Activated CD4-positive, alpha-beta T cell treated with anti-CD3 and anti-CD28 coated beads, Interleukin-2, amount 50 U/mL, for 1 hour (primary cell): Measurements from ENCODE around the gene ZMIZ1.
A peak's percentile ranks its signal among the peaks of the same experiment; 100 is the strongest.

ENCODE experiments used
- DNase-seq: peaks from one replicate; pipeline ENCODE4 v3.0.0-alpha.2; 2020

Gene ZMIZ1, protein sequence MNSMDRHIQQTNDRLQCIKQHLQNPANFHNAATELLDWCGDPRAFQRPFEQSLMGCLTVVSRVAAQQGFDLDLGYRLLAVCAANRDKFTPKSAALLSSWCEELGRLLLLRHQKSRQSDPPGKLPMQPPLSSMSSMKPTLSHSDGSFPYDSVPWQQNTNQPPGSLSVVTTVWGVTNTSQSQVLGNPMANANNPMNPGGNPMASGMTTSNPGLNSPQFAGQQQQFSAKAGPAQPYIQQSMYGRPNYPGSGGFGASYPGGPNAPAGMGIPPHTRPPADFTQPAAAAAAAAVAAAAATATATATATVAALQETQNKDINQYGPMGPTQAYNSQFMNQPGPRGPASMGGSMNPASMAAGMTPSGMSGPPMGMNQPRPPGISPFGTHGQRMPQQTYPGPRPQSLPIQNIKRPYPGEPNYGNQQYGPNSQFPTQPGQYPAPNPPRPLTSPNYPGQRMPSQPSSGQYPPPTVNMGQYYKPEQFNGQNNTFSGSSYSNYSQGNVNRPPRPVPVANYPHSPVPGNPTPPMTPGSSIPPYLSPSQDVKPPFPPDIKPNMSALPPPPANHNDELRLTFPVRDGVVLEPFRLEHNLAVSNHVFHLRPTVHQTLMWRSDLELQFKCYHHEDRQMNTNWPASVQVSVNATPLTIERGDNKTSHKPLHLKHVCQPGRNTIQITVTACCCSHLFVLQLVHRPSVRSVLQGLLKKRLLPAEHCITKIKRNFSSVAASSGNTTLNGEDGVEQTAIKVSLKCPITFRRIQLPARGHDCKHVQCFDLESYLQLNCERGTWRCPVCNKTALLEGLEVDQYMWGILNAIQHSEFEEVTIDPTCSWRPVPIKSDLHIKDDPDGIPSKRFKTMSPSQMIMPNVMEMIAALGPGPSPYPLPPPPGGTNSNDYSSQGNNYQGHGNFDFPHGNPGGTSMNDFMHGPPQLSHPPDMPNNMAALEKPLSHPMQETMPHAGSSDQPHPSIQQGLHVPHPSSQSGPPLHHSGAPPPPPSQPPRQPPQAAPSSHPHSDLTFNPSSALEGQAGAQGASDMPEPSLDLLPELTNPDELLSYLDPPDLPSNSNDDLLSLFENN

DNA sequence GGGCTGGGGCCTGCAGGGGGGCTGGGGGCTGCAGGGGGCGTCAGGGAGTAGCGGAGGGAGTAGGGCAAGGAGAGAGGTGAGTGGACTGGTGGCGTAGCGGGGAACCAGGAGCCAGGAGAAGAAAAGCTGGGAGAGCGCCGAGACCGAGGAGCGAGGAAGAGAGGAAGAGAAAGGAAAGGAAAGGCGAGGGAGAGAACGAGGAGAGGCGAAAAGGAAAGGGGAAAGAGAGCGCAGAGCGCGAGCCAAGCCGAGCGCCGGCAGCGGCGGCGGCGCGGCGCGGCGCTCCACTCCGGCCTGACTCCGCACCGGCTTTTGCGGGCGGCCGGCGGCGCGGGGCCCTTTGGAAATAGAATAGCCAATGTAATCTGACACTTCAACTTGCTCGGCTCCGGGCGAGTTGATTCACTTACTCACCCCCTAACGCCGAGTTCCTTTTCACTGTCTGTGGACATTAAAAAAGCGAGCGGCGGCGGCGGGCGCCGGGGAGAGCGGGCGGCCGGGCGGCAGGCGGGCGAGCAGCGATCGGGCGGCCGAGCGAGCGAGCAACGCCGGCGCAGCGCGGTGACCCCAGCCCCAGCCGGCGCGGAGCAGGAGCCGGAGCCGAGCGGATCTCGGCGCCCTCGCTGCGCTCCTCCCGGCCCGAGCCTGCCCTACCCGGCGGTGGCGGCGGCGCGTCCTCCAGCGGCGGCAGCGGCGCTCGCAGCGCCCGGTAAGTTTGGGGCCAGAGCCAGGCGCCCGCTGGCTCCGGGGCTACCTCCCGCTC lies at the start of gene ZMIZ1:
Gene ZMIZ1 (plus strand): TSS at position 405 of the 763 bp plus-strand sequence. CDS start 132,667 bp downstream, outside the sequence.
- DNase-seq, result peak; percentile 78

DNA sequence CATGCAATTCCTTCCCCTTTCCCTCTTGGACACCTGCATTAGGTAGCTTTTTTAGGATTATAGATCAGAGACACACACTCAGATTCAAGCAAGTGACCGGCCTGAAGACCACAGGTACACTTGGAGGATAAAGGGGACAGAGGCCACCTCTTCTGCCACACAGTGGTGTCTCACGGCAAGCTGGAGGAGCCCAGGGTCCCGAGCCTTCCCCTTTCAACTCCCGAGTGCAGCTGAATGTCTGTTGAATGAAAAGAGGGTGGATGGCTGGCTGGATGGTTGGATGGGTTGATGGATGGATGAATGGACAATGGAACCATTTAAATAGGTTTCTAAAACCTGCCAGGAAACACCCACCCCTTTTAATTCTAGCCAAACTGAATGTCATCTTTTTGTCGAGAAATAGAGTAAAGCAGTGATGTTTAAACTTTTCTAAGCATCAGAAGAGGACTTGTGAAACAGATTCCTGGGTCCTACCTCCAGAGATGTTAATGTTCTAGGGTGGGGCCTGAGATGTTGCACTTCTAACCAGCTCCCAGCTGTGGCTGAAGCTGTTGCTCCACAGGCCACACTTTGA lies 49.2 kb upstream of the ZMIZ1 start:
- DNase-seq, result no peak

DNA sequence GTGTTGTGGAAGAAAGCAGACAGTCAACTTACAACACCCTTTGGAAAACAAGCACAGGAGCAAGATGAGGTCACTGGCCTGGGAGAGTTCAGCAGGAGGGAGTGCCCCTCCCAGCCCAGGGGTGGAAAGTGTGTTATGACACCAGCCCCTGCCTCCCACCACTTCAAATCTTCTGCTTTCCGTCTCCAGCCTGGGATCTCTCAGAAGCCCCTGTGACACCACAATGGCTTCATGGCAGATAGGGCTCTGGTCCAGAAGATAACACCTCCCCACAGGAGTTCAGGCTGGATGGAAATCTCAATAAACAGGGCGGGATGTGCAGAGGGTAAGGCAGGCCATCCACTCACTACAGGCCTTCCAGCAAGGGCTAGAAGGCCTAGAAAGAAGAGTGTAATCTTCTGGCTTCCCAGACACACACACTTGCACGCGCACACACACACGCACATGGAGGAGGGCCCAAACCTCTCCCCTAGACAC lies 48.7 kb upstream of the ZMIZ1 start:
- DNase-seq, result no peak

DNA sequence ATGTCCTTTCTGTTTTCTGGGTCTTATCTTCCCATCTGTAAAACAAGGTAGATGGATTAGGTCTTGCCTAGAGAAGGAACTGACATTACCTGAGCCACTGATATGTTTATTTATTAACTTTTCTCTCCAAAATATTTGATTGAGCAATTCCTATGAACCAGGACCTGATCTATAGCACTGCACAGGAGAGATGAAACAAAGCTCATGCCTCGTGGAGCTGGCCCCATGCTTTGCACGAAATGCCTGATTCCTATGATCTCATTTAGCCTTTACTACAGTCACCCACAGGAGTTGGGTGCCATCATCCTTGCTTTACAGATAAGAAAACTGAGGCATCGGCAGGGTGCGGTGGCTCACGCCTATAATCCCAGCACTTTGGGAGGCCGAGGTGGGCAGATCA lies 48.2 kb upstream of the ZMIZ1 start:
- DNase-seq, result no peak

DNA sequence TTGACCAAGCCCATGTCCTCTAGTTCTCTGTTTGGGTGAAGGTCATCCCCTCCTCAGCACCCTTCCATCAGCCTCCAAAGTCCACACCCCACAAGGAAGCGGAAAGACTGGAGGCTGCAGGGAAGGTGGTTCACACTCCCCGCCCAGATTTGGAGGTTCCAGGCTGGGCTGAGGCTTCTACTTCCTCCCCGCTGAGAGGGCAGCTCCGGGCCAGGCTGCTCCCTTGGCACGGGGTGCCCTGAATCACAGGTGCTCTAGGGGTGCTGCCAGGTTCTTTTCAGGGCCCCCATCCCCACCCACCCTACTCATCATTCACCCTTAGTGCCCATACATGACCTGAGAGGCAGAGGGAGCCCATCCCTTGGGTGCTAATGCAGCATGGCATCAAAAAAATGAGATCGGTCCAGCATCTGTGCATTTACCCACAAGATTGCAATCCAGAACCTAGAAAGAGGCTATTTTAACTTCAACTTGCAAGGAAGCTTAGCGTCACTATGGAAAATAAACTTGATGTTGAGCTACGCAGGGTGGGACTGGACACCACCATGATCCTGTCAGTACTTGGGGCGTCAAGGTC lies 47.3 kb upstream of the ZMIZ1 start:
- no peak for DNase-seq

DNA sequence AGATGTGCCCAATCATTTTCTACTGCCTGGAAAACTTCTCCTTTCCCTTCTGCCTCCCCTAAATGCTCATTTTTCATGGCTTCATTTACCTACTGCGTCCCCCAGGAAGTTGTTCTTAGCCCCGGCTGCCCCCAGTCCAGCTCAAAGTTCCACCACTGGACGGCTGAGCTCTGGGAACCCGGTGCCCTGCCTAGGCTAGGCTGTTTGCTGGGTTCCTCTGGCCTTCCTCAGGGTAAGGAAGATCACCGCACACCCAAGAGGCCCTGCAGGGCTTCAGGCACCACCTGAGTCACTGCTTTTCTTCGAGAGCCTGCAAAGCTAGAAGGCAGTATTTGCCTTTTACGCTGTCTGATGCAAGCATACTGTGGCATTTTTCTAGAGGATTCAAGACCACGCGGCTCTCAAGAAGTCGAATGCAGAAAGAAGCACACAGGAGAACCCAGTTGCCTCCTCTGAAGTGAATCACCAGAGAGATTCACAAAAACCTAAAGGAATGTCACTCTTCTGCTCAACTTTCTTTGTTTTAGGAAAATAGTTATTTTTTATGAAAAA lies 46.7 kb upstream of the ZMIZ1 start:
- no peak for DNase-seq

DNA sequence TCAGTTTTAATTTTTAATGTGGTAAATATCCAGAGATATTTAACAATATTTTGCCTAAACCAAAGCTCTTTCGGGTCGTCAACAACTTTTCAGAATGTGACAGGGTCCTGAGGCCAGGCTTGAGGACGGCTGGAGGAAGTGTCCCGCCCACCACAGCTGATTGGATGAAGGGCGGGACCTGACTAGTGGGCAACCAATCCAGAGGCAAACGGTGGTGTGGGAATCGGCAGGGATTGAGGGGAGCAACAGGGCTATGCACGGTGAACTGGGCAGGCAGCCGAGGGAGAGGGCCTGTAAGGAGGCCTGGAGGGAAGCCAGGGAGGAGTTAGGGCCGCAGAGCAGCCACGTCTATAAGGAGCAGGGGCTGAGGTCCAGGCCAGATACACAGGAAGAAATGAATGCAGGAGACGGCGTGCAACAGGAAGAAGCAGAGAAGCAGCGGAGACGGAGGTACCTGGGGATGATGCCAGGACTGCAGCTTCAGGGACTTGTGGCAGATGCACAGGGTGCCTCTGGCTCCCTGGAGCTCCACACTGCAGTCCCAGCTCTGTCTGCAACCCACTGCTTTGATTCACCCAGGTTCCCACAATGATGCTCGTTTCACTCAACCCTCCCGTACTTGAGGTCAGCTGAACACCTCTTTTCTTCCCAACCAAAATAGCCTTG lies 46.1 kb upstream of the ZMIZ1 start:
- no peak for DNase-seq

DNA sequence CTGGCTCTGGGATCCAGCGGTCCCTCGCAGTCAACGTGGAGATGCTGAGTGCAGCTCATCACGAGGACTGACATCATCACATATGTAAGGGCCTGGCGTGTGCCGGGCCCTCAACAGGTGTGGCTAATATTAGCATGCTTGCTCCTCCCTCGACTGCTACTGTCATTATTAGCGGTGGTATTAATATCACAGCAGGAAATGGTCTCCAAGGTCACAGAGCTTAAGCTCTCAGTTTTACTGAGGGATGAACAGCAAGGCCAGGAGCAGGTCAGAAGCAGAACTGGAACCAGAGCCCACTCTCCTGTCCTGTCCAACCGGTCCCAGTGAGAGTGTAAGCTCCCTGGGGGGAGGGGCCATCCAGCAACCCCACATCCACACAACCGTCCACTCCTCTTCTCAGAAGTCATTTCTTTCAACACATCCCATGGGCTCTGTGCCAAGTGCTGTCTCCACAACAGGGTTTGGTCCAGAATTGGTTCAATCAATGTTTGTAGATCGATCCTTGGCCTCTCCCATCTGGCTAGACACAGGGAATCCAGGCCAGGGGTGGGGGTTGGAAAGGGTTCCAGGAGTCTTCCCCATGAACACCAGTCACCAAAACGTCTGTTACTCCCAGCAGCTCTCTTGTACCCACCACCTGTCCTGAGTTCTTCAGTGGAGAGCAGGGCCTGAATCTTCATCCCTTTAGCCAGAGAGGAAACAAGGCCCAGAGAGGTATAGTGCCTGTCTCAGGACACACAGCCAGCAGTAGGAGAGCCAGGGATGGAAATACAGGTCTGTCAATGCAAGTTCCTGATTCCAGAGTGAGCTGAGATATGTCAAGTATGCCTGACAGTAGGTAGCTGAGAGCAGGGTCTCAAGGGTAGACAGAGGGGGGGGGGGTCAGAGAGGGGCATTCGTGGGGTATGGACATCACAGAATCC lies 45.3 kb upstream of the ZMIZ1 start:
- no peak for DNase-seq

DNA sequence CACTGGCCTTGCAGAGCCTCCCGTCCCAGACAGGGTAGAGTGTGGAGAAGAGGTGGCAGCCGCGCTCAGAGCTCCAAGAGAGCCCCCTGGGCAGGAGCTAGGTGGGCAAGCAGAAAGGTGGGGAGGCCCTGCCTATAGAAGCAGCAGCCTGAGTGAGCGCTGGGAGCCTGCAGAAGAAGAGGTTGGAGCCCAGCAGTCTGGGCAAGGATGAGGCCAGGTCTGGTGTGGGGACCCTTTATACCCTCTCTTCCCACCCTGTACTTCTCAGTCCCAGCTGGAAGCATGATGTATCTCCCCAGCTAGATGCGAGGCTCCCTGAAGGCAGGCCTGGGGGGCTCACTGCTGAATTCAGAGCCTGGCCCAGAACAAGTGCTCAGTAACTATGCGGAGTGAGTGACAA lies 44.5 kb upstream of the ZMIZ1 start:
- no peak for DNase-seq

DNA sequence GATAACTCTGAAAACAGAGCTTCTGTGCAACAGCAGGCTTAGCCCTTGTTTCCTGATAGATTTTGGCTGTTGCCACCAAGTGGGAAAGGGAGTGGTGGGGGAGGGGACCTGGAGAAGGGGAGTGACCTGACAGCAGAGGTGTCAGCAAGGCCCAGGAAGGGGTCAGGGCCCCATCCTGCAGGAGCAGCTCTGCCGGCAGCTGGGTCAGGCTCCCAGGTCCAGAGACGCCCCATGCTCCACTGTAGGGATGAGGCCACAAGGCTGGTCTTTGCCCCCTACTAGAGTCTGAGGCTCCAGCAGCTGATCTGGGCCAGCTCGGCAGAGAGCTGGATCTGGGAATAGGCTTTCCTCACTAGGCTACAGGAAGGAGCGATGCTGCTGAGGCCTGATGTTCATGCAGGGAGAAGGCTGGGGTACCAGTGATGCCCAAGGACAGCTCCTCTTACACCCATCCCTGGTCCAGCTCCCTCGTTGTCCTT lies 44.0 kb upstream of the ZMIZ1 start:
- no peak for DNase-seq

DNA sequence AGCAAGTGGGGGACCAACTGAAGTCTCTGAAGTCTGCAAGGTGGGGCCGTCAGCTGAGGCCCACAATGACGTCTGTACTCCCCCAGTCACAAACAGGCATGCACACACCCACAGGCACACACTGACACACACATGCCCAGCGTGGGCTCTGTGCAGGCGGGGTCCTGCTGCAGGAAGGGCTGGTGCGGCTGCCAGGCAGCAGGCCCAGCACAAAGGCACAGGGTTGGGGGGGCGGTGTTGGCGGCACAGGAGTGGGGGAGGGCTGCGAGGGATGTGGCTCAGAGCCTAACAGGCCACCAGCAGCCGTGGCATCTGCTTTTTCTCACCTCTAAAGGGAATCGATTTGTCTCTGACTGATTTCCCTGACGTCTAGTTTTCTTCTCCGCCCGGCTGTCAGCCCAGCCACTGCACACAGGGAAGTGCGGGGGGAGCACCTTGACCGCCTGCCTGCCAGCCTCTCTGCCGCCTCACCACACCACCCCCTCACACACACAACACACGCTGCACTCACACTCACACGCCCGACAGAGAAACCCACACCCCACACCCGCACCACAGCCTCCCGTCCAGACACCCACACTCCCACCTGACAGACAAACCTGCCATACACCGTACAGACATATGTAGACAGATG lies 43.5 kb upstream of the ZMIZ1 start:
- peak; percentile 29 for DNase-seq

DNA sequence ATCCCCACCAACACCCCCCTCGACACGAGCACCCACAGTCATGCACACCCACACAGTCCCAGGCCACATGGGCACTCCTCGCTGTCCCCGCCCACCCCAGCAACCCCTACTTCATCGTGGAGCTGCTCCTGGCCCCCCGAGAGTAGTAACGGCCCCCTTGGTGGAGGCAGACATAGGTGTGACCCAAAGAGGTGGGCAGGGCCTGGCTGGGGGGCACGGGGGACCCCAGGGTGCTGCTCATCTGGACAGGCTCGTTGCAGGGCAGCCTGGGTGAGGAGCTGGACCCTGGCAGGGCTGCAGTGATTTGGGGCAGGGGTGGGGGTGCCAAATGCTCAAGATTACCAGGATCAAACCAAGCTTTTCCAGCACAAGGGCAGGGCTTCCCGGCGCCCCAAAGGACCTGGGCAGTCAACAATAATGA lies 42.4 kb upstream of the ZMIZ1 start:
- DNase-seq, result no peak

DNA sequence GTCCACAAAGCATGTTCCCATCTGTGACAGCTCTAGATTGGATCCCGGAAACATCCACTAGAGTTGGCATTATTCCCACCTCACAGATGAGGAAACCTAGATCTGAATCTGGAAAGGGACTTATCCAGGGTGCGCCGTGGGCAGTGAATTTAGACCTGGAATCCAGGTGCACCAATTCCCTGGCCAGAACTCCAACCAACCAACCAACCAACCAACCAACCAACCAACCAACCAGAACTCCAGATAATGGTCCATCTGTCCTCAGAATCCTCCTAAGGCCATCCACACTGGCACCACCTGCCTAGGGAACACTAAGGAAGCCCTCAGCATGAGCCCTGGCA lies 42.0 kb upstream of the ZMIZ1 start:
- no peak for DNase-seq

DNA sequence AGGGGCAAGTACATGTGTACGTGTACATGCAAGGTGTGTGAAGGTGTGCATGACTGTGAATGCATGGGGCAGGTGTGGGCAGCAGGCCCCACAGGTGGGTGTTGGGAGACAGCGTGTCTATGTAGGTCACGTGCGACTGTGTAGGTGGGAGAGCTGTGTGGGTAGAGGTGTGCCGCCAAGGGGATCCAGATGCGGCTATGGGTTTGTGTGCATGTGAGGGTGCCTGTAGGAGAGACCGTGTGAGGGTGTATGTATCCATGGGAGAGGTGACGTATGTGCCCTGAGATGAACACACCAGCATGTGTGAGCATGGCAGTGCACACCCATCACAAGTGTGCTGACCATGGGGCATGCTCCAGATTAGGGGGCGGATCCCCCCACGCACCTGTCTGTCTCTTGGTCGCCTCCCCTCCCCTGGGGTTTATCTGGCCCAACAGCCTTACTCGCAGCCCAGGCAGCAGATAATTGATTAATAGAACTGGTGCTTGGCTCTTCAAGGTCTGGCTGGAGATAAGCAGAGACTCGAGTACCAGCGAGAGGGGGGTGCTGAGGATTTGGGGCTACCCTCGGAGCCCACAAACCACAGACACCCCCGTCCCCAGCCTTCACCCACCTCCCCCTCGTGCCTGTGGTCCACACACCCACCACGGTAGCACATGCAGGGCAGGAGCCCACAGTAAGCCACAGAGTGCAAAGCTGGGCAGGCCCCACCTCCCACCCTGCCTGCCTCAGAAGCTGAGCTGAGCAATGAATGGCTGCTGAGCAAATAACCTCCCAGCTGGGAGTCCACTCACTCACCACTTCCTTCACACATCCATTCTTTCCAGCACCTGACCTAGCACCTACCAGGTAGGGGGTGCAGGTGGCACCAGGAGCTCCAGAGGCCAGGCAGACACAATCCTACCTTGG lies 41.4 kb upstream of the ZMIZ1 start:
- DNase-seq, result no peak

DNA sequence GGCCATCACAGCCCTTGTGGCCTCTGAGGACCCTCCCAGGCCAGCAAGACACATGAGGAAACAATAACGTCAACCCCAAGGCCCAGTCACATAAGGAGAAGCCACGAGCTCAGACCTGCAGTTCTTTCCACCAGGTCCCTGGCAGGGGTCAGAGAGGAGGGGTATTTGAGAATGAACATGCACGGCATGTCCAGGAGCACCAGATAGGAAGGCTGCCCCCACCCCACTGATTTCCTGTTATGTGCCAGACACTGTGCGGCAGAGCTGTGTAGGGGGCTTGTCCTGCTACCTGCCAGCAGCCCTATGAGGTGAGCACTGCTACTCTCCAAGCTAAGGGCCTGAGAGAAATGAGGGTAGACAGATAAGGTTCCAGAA lies 40.7 kb upstream of the ZMIZ1 start:
- no peak for DNase-seq

DNA sequence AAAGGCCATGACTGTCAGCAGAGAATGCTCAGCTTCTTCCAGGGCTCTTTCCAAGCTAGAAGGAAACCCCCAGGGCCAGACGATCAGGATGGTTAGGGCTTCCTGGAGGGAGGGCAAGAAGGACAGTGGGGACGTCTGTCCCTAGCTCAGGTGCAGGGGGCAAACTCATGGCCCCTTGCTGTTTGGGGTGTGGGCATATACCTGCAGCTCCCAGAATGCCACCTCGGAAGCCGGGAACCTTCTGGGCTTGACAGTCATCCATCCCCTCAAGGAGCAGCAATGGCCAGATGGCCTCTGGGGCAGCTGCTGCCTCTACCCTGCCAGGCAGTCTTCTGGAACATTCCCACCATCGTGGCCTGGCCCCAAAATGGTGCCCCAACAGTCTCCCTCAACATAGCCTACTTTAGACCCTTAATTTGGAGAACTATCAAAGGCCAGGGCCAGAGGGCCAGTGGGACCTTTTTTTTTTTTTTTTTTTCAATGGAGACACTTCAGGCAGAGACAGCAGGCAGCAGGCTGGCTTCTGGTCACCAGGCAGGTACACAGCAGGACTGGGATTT lies 40.2 kb upstream of the ZMIZ1 start:
- no peak for DNase-seq

DNA sequence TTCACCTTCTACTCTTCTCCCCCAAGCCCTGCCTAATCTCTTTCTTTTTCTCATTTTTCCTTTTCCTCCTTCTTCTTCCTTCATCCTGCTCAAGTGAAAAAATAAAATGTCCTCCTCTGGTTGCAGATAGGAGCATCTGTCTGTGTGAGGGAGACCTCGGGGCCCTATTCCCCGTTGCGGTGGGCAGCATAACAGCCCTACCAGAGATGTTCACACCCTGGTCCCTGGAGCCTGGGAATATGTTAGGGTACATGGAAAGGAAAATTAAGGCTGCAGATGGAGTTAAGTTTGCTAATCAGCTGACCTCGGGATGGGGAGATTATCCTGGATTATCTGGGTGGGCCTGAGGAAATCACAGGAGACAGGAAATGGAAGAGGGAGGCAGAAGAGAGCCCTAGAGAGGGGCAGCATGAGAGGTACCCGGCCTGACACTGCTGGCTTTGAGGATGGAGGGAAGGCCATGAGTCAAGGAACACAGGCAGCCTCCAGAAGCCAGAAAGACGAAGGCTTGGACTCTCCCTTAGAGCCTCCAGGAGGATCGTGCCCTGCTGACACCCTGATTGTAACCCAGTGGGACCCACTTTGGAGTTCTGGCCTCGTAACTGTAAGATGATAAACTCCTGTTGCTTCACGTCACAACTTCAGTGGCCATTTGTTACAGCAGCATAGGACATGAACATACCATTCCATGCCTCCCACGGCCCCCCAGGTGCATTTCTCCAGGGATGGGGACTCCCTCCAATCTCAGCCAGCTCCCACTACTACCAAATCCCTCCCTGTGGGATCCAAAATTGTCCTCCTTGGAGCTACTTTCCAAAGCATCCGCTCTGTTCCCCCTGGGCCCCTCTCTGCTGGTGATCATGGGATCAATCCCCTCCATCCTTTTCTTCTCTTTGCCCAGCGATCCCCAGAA lies 39.0 kb upstream of the ZMIZ1 start:
- DNase-seq, result no peak
